ENCODE measurements around the gene ZNF609.
A peak's percentile ranks its signal among the peaks of the same experiment; 100 is the strongest.
"Not testable (repeated sequence)": the region's sequence is repeated elsewhere in the genome, so short reads cannot be mapped to it uniquely, and the experiment has no call there.

ZNF609 gene

DNA sequence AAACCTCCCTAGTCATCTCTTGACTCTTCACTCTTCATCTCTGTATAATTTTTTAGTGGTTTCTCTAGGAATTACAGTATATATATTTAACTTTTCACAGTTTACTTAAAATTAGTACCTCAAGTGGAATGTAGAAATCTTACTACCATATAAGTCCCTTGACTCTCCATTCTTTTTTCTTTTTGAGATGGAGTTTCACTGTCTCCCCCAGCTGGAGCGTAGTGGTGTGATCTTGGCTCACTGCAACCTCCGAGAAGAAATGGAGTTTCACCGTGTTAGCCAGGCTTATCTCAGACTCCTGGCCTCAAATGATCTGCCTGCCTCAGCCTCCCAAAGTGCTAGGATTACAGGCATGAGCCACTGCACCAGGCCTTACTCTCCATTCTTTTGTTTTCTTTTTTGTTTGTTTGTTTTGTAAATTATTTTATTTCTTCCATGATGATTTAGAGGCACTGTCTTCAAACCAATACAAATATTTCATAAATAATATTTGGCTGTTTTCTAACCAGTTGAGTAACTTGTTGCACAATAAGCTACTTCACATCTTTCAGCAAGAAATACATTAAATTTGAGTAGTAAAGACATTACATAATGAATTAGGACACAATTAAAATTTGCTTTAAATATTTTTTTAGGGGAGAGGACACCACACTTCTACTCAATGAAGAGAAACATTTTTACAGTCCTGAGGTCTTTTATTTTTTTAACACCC lies 170.2 kb downstream of the ZNF609 start:
- no peak for DNase-seq

DNA sequence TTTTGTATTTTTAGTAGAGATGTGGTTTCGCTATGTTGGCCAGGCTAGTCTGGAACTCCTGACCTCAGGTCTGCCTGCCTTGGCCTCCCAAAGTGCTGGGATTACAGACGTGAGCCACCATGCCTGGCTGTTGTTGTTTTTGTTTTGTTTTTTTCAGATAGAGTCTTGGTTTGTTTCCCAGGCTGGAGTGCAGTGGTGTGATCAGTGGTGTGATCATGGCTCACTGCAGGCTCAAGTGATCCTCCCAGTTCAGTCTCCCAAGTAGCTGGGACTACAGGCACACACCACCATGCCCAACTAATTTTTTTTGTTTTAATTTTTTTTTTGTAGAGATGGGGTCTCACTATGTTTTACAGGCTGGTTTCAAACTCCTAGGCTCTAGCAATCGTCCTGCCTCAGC lies 172.3 kb downstream of the ZNF609 start:
- not testable (repeated sequence) for DNase-seq

DNA sequence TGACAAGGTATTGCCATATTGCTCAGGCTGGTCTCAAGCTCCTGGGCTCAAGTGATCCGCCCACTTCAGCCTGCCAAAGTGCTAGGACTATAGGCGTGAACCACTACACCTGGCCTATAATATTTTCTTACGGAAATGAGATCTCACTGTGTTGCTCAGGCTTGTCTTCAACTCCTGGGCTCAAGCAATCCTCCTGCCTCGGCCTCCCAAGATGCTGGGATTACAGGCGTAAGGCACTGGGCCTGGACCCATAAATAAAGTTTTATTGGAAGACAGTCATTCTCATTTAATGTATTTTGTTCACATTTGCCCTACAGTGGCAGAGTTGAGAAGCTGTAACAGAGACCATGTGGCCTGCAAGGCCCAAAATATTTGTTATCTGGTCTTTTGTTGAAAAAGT lies 173.0 kb downstream of the ZNF609 start:
- DNase-seq: no peak

DNA sequence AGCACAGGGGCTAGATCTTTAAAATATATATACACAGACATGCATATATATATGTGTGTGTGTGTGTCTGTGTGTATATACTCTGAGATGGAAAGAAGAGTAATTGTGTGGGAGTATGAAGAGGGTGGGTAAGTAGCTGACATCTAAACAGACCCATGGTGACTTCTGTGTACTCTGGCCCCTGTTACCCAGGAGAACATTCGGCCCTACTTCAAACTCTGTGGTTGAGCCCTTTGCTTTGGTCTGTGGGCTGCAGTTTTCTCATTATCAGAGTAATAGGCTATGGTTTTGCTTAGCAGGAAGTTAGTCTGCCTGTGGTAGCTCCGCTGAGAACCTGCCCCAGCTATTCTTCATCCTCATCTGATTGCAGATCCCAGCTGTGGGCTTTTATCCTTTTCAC lies 173.6 kb downstream of the ZNF609 start:
- no peak for DNase-seq

DNA sequence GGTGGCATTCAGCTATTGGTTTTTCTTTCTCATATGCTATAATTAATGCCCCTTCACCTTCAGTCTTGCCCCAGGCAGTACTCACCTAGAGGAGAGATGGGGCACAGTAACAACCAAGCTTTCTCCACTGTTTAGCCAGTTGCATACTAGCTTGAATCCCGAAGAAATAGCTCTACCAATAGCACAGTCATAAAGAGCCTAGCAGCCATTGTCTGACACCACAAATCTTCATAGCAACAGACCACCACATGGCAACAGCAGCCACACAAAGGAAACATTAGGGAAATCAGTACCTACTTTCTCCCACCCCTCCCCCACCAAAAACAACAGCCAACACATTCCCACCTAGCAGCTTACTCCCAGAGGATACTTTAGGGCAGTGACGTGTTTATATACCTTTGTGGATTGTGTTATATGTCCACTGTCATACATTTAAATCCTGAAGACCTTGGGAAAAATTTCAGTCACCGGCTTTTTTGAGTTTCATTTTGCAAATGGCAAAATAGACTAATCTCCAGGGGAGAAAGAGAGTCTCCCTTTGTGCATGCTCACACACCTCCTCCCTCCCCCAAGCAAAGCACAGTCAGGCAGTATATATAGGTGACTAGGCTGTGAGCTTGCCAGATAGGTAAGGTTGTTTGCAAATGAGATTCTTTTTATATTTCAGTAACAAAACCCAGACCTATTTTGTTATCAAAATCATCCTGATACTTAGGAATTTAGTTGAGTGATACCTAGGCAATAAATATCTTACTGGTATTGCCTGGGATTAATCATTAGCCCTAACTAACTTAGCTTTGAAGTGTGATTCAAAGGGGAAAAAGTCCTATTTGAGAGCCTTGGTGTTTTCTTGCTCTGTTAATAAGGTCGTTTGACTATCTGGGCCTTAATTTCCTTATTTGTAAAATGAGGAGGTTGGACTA lies 174.5 kb downstream of the ZNF609 start:
- no peak for DNase-seq

DNA sequence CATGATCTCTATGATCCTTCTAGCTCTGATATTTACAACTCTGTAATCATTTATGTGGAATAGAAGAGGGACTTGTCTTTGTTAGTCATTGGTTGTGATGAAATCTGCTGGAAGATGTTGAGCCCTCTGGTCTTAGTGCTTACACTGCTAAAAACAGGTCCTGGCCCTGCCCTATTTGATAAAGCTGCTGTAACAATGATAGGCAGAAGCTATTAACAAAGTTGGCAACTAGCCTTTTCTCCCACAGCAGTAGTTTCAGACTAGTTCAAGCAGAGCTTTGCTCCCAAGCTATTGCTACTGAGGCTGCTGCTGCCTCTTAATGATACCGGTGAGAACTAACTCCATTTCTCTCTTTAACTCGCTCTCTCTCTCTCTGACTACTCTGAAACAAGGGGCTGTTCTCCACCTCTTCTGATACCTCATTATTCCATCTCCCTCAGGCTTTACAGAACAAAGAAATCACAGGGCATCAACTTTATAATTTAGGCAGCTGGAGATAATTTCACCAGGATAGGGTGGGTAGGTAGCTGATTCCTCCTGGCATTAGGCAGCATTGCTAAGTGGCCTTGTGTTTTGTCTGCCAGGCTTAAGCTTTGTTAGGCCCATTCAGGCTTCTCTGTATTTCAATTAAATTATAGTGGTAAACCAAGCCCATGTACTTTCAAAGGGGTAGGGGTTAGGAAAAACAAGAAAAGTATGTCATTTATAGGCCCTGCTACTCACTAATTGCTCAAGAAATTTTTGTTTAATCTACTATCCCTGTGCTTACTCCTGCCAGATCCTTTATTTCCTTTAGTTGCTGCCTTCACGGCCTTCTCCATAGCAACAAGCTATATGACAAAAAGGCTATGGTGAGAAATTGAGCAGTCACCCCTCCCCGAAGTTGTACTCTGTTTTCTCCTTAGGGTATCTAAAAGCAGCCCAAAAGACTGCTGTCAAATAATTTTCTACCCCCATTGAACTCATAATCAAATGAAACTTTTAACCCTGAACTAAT lies 175.4 kb downstream of the ZNF609 start:
- DNase-seq: no peak

DNA sequence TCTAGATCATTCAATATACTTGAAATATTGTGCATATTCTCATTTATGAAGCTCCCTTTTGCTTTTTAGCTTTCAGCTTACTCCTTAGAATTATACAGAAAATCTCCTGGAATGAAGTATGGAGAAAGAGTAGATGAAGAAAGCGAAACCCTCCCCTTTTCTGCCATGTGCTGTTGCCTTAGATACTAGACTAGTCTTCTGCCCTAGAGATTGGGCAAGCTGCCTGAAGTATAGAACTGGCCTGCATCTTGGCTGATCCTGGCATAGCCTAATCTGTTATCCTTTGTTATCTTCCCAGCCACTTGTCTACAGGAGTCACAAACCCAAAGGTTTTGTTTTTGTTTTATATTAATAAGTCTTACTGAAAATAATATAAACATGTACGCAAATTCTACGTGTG lies 176.2 kb downstream of the ZNF609 start:
- no peak for DNase-seq

DNA sequence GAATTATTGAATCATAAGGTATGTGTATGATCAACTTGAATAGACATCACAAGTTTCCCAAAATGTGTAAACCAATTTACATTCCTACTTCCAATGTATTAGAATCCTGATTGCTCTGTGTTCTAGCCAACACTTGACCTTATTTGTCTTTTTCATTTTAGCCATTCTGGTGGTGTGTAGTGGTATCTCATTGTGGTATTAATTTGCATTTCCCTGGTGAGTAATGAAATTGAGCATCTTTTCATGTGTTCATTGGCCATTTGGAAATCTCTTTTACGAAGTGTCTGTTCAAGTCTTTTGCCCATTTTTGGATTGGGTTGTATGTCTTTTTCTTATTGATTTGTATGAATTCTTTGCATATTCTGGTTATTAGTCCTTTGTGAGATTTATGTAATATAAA lies 177.0 kb downstream of the ZNF609 start:
- no peak for DNase-seq

DNA sequence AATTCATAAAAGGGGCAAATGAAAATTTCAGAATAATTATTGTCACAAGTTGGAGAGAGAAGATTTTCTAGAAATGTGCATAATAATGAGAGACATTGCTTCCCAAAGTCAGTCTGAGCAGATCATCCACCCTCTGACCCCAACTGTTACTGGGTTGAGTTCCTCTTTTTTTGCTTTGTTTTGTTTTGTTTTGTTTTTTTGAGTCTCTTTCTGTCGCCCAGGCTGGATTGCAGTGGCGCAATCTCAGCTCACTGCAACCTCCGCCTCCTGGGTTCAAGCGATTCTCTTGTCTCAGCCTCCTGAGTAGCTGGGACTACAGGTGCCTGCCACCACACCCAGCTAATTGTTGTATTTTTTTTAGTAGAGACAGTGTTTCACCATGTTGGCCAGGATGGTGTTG lies 179.4 kb downstream of the ZNF609 start:
- DNase-seq: peak; percentile 12

DNA sequence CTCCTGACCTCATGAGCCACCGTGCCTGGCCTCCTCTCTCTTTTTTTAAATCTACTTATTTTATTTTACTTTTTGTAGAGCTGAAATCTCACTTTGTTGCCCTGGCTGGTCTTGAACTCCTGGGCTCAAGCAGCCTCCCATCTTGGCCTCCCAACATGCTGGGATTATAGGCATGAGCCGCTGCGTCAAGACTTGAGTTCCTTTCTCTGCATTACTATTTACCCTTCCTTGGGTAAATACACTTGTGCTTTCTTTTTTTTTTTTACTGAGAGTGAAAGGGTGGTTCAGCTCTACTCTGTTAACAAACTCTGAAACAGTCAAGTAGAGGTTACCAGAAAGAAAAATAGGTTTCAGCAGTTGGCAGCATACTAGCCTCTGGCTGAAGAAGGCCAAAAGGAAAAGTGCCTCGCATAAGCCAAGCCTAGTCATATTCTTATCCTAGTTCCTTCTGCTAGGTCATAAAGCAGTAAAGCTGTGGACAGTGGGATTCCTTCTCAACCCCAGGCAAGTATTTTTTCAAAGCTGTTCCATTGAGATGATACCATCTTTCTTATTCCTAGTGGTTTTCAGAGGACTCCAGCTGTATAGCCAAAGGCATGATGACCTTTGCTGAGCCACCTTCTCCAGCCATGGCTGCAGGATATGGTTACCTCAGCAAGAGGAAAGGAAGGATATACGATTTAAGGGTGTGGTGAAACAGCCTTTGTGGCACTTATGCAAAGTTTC lies 179.9 kb downstream of the ZNF609 start:
- DNase-seq: no peak

DNA sequence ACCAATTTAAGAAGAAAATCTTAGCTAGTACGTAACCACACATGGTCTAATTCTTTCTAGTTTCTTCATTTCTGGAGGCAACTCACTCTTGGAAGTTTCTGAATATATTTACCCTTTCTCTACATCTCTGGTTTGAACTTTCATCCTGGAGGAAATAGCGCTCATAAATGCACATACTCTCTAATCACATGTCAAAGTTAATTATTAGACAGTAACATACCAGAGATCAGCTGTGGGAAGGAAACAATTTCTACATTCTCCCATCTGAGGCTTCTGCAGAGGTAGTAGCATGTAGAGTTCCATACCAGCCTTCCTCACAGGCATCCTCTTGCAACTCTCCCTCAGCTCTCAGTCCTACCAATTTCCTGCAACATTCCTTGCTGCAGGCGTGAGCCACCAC lies 182.5 kb downstream of the ZNF609 start:
- DNase-seq: no peak

DNA sequence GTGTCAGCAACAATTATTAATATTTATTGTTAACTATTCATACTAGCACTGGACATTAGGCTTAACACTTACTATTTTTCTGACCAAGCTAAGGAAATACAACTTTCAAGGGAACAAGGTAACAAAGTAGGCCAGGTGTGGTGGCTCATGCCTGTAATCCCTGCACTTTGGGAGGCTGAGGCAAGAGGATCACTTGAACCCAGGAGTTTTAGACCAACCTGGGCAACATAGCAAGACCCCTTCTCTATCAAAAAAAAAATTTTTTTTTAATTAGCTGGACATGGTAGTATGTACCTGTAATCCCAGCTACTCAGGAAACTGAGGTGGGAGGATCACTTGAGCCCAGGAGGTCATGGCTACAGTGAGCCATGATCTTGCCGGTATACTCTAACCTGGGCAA lies 183.3 kb downstream of the ZNF609 start:
- DNase-seq: no peak

DNA sequence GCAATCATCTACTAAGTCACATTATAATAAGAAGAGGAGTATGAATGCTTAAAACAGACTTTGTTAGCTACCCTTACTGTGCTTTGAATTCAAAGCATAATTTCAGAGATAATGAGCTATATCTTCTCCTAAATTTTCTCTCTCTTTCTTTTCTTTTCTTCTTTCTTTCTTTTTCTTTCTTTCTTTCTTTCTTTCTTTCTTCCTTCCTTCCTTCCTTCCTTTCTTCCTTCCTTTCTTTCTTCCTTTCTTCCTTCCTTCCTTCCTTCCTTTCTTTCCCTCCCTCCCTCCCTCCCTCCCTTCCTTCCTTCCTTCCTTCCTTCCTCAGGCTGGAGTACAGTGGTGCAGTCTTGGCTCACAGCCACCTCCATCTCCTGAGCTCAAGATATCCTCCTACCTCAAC lies 184.4 kb downstream of the ZNF609 start:
- DNase-seq: not testable (repeated sequence)

DNA sequence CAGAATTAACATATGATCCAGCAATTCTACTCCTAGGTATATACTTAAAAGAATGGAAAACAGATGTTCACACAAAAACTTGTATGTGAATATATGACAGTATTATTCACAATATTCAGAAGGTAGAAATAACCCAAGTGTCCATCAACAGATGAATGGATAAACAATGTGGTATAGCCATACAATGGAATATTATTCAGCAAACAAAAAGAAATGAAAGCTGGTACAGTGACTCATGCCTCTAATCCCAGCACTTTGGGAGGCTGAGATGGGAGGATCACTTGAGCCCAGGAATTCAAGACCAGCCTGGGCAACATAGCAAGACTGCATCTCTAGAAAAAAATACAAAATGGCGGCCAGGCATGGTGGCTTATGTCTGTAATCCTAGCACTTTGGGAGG lies 185.6 kb downstream of the ZNF609 start:
- no peak for DNase-seq

DNA sequence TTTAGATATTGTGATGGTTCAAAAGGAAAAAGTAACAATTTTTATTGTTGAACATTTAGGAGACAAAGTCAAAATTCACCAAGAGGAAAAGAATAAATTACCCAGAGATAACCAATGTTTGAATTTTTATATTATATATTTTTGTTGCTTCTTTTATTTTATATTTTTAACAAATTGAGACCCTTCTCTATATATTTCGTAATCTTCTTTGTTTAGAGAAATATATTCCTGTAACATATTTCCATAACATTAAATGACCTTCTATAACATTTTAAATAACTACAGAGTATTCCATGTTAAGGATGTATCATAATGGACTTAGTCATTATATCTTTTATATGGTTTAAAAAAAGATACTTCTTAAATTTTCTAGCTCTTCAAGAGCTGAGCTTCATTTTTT lies 187.0 kb downstream of the ZNF609 start:
- DNase-seq: no peak

DNA sequence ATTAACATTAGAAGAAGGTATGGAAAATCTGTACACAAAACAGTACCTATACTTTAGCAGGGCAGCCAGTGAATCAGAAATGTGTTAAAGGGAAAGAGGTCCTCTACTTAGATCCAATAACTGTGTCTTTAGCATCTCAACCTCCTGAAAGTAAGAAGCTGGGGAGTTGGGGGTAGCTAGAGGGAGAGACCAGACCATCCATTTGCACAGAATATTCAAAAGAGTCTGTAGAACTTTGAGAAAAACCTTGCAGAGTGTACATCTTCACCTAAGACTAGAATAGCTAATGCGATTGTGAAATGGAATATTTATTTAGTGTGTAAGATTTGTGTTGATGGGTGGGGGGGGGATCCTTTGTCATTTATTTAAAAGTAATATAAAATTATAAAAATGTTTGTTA lies 190.2 kb downstream of the ZNF609 start:
- no peak for DNase-seq

DNA sequence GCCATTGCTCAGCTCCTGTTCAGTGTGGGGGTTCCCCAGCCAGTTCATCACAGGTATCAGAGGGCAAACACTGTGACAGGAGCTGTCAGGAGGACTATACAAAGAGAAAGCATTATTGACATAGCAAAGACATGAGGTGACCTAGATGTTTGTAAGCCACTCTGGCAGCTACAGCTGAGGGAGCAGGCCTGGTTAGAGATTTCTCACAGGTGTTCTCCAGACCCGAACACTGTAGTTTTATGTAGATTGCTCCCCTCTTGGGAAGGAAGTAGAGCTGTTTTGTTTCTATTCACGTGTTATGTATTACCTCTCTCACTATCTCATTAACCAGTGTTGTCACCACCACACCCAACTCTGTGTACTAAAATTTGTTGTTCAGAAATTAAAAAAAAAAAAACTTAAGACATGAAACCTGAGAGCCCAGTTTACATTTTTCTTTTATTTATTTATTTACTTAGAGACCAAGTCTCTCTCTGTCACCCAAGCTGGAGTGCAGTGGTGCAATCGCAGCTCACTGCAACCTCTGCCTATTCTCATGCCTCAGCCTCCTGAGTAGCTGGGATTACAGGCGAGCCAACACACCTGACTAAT lies 191.3 kb downstream of the ZNF609 start:
- DNase-seq: no peak

DNA sequence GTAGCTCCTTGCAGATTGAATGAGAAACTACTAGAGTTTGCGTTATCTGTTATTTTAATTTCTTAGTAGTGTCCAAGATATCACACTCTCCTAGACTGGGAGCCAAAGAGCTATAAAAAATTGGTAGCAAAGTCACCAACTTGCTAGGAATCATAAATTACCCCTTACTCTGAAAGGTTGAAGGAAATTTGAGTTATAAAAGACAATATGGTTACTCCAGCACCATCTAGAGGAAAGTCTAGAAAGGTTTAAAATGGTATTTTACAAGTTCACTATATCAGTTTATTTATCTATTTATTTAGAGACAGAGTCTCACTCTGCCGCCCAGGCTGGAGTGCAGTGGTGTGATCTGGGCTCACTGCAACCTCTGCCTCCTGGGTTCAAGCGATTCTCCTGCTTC lies 193.4 kb downstream of the ZNF609 start:
- DNase-seq: no peak

DNA sequence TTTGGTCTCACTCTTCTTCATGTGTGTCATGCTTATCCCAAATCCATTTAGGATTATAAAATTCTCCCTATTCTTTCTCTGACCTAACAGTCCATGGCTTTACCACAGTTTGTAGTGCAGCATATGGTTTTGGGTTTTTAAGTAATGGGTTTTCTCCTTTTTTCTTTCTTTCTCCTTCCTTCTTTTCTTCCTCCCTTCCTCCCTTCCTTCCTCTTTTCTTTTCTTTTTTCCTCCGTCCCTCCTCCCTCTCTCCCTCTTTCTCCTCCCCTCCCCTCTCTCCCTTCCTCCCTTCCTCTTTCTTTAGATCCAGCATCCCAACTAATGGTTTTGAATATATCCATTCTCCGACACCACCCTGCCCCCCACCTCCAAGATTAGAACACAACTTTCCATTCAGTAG lies 196.1 kb downstream of the ZNF609 start:
- DNase-seq: no peak

DNA sequence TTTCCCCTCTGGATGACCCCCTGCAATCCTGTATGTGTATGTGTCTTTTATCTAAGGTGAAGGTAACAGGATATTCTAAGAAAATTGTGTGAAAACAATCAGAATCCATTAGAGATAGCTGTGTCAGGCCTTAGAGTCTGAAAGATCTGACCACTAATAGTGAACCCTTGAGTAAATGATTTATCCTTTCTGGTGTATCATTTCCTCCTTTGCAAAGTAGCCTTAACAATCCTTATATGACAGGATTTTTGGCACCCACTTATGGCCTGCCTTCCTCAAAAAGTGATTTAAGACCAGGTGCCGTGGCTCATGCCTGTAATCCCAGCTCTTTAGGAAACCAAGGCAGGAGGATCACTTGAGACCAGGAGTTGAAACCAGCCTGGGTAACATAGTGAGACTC lies 204.8 kb downstream of the ZNF609 start:
- no peak for DNase-seq

DNA sequence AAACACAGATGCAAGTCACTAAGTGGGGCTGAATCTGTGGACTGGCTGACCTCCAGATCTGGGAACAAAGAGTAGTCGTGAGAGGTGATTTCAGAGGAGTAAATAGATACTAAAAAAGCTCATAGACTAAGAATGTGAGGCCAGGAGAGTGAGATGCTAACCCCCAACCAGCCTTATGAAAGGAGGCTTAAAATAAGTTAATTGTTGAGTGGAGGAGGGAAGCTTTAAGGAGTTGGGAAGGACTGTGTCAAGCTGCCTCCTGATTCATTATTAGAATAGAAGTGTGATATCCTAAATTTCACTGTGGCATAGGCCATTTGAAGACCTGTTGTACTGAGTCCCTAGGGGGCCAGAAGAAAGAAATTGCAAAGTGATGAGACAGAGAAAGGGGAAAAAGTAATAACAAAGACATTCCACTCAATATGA lies 207.4 kb downstream of the ZNF609 start:
- DNase-seq: no peak

DNA sequence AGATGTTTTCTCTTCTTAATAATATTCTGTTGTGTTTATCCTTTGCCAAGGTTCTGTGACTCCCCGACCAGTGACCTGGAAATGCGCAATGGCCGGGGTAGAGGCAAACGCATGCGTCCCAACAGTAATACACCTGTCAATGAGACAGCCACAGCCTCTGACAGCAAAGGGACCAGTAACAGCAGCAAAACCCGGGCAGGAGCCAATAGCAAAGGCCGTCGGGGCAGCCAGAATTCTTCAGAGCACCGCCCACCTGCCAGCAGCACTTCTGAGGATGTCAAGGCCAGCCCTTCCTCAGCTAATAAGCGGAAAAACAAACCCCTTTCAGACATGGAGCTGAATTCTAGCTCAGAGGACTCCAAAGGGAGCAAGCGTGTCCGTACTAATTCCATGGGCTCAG lies 213.5 kb downstream of the ZNF609 start:
- DNase-seq: no peak

All from SIG-M5 (cell line).